Raji (cell line): ENCODE data around the gene MSX2.

Experiments used
- POLR2A ChIP-seq: IDR thresholded peaks from 2 replicates; pipeline ENCODE4 v1.6.1; 2011; ENCODE audit warnings: low read depth, low read length, control low read depth; ENCODE audit not compliant: insufficient read depth

Gene MSX2

GRCh38 chr5:174725991-174726601, 1.7 kb downstream of the MSX2 start:
- TF ChIP-seq POLR2A, result no peak

- TF ChIP-seq POLR2A, result no peak
These were observed 2.8 kb downstream of the MSX2 start for GRCh38 chr5:174726916-174727793.

GRCh38 chr5:174727794-174728680, 3.7 kb downstream of the MSX2 start:
- no peak for TF ChIP-seq POLR2A

- TF ChIP-seq POLR2A, result no peak
These were observed 4.8 kb downstream of the MSX2 start for GRCh38 chr5:174729075-174729680.

GRCh38 chr5:174731214-174732035, 7.0 kb downstream of the MSX2 start:
- TF ChIP-seq POLR2A, result no peak

GRCh38 chr5:174732036-174733020, 7.9 kb downstream of the MSX2 start:
- no peak for TF ChIP-seq POLR2A

GRCh38 chr5:174733091-174733690, 8.8 kb downstream of the MSX2 start:
- TF ChIP-seq POLR2A, result no peak

GRCh38 chr5:174733836-174734235, 9.5 kb downstream of the MSX2 start:
- TF ChIP-seq POLR2A, result no peak

GRCh38 chr5:174734571-174735497, 10.5 kb downstream of the MSX2 start:
- TF ChIP-seq POLR2A, result no peak

GRCh38 chr5:174735498-174736330, 11.3 kb downstream of the MSX2 start:
- no peak for TF ChIP-seq POLR2A

GRCh38 chr5:174736331-174736721, 11.9 kb downstream of the MSX2 start:
- no peak for TF ChIP-seq POLR2A
